SW480 (cell line): ENCODE measurements around the gene BMPER.

ENCODE experiments used
- DNase-seq: peaks from one replicate; pipeline ENCODE4 v3.0.0-alpha.2; 2016; ENCODE audit warnings: low spot score

Gene BMPER

DNA sequence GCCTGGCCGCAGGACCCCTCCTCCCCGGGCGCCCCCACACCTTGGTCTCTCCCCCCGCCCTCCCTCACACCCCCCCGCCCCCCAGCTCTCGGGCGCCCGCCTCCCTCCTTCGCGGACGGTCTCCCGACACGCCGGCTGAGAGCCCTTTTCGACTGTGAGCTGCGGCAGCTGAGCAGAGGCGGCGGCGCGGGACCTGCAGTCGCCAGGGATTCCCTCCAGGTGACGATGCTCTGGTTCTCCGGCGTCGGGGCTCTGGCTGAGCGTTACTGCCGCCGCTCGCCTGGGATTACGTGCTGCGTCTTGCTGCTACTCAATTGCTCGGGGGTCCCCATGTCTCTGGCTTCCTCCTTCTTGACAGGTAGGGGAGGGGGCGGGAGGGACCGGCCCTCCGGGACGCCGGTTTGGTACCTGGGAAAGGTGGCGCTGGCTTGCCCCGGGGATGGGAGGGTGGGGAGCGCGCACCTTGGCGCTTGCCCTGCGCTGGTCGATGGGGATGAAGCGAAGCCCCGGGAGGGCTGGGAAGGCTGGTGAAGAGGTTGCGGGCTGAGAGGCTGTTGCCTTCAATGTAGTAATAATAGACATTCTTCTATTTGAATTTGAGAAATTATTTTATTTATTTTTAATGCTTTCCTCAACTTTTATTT is at the start of gene BMPER:
BMPER (plus strand) TSS at position 151 of the 644 bp plus-strand sequence; CDS start at position 226, 75 bp downstream.
- peak; percentile 82 for DNase-seq

DNA sequence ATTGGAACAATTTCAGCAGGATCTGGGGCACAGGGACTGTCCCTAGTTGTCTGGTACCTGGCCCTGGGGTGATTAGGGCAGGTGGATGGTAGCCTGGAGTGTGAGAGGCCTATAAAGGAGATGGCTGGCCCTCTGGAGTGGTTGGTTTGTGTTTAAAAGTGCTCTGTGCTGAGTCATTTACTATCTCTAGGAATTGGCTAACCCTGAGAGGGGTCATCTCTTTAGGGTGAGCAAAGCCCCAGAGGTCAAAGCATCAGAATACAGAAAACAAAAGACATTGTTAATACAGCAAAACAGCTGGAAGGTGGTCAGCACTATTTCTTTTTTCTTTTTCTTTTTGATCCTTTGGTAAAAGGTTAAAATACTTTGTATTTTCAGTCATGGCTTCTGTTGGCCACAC is 43.4 kb upstream of the BMPER start:
- no peak for DNase-seq

DNA sequence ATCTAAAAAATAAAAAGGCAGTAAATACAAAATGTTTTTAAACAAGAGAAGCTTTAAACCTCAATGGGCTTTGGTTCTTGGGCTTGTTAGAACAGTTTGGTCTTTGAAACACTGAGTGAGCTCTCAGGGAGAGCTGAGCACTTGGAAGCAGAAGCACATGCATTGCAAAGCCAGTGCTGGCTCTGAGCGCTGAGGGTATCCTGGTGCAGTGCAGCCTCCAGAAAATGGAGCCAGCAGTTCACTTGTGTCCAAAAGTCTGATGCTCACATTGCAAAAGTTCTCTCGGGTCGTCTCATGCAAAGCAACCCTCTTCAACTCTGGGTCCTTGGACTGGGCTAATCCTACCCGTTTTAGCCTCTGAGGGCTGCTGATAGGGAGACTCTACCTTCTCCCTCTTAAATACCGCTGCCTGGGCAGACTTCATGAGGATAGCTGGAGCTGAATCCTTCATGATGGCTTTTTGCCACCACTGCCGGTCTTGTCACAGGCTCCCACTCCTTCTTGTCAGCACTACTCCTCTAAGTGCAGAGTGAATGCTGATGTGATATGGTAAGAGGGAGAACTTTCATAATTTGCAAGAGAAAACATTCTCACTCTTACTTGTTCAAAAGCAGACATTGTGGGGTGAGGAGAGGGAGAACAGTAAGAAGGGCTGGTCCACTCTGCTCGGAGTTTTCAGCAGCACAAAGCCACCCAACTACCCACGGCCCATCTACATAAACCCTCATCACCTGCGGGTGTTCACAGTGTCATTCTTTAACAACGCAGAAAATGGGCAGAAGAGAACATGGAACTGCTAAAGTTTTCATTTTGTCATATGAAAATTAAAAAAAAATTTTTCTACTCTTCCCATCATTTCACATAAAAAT is 42.2 kb upstream of the BMPER start:
- no peak for DNase-seq

DNA sequence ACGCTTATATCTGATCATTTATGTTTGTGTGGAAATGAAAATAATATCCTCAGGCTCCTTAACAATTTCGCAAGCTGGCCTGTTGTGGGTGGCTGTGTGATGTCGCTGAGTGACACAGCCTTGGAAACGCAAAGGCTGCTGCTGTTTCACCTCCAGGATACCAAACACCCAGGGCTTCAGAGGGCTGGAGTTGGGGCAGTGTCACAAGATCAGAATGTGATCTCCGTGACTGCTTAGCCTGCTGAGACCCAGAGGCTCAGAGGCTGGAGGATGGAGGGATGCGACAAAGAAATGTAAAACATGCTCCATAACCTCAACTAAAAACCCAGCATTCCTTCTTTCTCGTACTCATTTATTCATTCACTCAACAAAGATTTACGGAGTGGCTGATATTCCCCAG is 37.2 kb upstream of the BMPER start:
- DNase-seq, result no peak

DNA sequence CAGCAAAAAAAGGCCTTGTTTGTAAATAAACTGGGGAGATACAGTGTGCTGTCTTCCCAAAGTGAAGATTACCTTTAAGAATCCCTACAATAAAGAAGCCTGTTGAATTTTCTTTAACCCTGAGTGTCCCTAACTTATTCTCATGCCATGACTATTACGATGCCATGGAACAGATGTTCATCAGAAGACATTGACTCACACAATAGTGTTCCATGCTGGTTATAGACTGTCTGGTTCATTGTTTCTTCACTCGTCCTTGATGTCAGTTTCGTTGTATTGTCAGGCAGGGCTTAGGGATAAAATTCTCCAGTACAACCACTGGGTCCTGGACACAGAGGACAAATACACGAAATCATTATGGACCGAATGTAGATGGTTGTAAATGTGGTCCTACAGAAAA is 36.2 kb upstream of the BMPER start:
- no peak for DNase-seq

DNA sequence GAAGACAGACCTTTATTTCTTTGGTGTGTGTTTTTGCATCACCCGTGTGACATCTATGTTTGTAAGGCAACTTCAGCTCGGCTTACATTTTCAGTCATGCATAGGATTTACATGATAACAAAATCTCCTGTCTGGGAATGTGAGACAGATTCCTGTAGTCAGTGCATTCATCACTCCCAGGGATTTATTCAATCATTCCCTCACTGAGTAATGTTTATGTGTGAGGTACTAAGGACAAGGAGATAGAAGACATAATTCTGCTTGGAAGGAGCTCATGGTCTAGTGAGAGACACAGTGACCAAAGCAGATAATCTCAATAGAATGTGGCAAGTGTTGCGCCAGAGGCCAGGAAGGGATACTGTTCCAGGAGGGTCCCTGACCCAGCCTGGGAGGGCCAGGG is 35.2 kb upstream of the BMPER start:
- no peak for DNase-seq

DNA sequence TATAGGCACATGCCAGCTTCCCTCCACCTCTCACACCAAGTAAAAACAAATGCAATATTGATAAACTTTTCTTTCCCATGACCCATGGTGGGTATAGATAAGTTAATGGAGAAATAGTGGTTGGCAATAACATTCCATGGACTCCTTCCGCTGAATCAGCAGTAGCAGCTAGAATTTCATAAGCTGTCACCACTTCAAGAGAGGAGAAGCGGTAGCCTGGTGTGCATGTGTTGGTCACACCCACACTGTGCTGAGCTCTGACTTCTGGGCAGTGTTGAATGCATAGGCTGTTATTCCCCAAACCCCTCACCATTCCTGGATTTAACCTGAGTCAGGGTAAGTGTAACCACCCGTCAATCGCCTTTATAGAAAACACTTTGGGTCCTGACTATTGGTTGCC is 32.5 kb upstream of the BMPER start:
- no peak for DNase-seq

DNA sequence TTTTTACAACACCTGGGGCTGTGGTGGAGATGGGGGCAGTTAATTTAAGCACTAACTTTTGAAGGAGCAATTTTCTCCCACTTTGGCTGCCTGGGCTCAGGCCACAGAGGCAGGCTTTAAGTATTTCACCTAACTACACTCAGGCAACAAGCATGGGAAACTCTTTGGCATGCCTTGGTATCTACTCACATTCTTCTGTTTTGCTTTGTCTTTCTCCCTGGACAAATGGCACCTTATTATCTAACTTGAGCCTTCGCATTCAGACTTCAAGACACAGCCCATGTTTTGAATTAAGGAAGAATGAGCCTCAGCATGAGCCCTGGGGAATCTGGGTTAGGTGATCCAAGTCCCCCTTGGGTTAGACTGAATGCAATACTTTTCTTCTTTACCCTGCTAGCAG is 31.8 kb upstream of the BMPER start:
- DNase-seq, result no peak

DNA sequence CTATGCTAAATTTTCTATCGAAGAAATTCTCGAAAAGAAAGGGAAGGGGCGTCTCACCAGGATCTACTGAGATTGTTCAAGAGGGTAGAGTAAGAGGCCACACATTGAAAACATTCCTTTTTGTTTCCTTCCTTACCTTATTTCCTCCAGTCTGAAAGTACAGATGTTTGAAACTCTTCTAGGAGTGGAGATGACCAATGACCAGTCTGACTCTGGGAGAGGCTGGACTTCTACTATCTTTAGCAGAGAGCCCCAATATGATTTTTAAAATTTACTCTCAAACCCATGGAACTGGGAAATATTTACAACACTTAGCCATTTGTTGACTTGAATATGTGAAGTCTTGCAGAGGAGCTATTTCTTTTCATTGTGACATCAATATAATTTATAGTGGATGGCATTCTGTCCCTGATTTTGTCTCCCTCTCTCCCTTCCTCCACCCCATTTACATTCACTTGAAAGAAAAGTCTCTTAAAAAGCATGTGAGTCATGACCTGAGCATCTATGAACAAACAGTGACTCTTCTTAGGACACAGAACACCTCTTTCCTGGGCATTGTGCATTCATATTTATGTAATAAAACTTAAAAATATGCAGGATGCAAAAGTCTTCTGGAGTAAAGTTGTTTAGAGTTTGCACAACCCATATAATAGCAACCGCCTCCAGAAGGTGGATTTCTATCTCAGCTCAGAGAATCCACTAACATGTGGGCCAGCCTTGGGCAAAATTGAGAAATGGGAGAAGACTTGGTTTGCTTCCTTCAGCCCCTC is 31.2 kb upstream of the BMPER start:
- DNase-seq, result peak; percentile 38

DNA sequence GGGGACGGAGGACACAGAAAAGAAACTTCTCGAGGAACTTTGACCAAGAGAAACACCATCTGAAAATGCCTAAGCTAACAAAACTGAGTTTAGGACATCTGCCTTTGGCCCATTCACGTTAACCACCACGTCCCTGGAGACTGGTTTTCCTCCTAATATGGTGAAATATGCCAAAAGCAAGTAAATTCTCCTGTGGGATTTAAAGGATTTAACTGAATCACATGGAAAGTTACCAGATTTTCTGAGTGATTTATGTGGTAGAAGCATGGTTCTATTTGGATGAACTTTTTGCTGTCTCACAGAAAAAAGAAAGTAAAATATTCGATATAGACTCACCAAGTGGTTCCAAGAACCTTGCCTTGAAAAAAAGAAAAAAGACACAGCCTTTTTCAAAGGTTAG is 30.4 kb upstream of the BMPER start:
- no peak for DNase-seq

DNA sequence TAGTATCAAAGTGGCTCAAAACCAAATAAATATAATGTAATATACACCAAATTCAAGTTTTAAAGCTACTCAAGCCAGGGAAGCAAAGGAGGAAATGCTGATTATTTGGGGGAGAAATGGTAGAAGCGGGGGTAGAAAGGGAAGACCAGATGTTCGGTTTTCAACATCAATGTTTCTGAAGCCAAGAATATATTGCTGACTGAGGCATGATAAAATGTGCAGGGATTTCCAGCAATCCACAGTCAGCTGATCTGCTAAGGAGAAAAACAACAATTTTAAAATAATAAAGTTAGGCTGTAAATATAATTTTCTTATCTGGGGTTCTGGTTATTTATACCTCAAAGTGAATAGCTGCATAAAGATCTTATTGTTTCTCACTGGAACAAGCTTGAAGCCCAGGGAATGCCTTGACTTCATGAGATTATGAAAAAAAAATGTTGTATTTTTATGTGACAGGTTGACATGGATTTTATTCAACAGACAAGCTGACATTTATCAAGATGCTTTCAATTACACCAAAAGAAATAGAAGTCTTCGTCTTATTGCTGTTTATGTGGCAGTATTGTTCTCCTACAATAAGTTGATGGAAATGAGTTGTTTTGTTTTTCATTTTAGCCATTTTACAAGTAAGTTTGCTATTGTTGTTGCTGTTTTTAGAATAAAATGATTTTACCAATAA is 28.6 kb upstream of the BMPER start:
- no peak for DNase-seq

DNA sequence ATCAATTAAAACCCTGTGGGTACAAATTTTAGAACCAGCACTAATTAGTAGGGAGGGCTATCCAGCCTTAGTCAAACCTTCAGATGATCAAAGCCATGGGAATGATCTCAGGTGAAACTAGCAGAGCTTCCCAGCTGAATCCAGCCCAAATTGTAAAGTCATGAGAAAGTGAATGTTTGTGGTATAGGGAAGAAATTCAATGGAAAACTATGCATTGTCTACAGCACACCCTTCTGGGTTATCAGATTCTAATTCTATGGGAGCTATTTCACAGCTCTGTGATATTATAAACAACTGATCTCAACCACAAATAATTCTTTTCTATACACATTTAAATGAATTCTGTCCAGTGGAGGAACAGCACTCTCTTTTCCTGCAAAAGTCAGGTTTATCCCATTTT is 24.6 kb upstream of the BMPER start:
- DNase-seq, result peak; percentile 32

DNA sequence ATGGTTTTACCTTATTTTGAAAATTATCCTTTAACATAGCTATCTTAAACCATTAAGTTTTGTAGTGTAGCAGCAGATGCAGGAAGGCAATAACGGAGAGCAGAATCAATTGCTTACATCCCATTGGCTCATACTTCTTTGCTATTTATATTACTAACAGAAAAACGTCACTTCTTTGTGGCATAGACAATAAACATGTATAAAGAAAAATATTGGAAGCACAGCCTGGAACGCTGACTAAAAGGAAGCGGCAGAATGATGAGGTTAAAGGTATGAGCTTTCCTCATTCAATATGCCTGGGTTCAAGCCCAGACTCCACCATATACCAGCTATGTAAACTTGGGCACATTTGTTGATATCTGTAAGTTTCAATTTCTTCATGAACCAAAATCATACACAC is 24.0 kb upstream of the BMPER start:
- no peak for DNase-seq

DNA sequence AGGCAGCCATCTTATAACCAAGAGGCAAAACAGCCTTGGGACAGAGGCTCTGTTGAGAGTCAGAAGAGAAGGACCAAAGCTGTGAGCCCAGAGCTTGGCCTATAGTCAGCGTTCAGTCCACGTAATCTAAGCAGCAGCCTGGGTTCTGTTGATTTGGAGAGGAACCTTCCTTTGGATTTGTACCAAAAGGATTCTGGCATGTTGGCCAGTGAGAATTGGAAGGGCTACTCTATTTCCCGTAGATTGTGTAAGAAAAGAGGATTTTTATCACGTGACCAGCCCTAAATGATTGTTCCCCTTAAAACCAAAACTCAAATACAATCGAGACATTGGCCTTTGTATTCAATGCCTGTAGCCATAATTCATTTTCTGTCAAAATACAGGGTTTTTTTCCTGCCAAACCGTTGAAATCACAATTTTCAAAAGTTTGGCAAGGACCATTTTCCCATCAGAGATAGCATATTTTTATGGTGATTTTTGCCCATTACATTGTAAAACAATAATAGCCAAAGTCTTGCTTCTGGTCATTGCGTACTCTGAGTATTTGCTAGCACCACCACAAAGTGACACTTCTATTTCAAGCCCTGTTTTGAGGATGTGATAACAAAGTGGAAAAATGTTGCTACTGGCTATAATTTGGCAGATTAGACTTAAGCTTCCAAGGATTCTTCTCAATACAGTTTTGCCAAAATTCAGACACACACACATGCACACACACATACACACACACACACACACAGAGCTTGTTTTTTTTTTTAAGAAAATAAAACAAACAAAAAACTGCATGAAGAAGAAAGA is 23.1 kb upstream of the BMPER start:
- no peak for DNase-seq

DNA sequence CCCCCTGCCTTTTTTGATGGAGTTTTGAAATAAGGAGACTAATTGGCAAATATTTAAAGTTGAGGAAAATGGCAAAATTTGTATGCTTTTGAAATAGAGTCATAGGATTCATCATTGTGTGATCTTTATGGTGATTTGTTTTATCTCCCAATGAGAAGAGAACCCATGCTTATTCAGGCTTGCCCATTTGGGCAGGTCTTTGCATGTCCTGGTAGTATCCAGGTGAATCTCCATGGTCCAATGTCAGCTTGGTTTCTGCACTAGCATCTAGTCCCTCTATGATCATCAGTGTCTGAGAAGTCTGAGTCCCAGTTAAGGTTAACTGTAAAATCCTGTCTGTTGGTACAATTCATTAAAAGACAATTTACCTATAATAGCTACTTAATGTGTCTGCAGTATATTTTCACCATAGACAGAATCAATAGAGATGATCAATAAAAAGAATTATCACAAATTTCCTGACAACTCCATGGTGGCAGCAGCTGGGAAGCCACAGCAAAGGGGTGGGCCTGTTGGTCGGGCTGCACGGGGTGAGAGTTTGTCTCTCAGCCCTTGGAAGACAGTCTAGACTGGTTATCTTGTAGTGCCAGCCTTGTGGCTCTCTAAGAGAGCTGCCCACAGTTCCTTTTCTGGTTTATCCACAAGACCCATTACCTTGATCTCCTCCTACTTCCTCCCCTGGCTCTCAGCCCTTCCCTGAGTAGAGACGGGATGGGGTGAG is 22.2 kb upstream of the BMPER start:
- DNase-seq, result no peak

DNA sequence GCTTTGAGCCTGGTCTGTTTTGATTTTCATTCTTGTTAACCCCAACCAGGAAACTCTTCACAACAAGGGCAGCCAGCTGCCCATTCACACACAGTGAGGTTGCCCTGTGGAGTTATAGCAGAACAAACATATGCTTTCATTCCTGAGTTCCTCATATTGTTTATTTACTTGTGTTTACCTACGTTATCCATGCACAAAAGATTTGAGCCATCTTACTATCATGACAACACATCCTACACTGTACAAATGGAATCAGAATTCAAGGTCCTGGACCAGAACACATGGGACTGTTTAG is 21.7 kb upstream of the BMPER start:
- DNase-seq, result no peak

DNA sequence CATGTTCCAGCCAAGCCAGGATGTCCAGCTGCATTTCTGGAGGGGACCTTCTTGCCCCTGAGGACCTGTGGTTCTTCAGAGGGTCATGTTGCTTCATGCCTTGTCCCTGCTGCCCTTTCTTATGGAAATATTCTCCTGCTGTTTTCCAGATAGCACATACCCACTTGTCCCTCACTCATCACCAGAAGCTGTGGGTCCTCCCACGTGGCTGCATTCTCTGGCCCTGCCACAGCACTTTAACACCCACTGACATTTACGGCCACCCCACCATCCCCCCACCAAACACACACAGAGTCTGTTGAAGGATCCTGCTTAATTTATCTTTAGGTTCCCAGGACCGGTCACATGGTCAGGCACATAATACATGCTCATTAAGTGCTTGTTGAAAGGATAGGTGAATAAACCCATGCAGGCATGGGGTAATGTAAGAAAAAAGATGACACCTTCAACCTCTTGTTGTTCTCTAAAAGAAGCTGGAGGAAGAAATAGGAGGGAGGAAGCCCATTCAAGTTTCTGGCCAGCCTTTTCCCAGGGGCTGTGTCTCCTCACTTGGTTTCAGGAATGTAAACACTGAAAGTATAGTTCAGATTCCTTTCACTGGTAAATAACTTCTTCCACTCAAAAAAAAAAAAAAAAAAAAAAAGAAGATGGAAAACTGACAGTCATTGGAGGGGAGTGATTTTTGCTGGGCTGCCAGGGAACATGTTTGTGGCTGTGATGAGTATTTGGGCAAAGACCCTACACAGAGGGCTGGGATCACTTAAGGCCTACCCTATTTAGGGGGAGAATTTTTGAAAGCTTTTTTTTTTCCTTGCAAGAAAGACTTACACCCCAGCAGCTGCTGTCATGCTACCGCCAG is 19.8 kb upstream of the BMPER start:
- no peak for DNase-seq

DNA sequence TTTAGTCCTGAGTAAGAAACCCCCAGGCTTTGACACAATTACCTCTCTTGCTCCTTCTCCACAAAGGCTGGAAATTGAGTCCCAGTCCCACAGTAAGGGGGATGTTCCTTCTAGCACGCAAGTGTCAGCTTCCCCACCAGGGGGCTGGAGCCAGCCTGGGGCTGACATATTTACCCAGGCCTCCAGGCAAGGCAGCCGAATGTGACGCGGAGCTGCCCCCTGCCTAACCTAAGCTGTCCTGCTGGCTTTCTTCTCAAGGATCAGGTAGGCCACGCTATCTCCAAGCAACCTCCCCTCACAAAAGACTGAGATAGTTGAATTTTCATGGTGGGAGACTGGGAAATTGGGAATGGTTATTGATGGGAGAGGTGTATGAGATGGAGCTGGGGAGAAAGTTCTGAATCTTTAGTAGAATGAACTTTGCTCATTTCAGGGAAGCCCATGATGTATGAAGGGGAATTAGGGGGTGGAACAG is 19.2 kb upstream of the BMPER start:
- DNase-seq, result no peak

DNA sequence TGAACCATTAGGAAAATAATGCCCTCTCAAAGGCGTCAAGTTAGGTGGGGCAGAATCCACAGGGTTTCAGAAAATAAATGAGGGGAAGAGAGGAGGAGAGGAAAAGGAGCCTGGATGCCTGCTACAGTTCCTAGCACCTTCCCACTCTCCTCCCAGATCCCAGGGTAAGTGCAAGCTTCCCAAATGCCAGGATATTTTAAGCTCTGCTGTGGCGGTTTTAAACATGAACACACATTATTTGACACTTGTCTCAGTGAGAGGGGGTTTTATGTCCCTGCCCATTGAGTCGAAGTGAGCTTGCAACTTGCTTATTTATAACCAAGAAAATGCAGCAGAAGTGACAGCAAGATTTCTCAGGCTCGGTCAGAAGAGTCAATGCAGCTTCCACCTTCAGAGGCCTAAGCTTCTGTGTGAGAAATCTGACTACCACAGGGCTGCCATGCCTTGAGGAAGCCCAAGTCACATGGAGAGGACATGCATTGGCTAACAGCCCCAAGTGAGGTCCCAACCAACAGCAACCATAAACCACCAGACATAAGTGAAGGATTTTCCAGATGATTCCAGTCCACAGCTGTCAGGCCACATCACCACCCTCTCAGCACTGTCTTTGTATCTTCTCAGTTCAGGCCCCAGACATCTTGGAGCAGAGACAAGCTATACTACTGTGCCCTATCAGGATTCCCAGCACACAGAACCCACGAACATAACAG is 17.9 kb upstream of the BMPER start:
- no peak for DNase-seq
